Transverse colon (tissue), 4 donors: ENCODE measurements around the gene NUDT6. TPM values are rescaled to one million over a fixed set of nuclear protein-coding genes. Genes with fewer than 3 reads are reported as not detected.

Experiments used
- DNase-seq: peaks from one replicate; pipeline ENCODE4 v3.0.0-alpha.2; 2019
- H3K27ac ChIP-seq, 4 donors: fragments of 200-600 bp; sonication (generic); 2 replicates each; pipeline ENCODE4 v1.5.1; 2016 to 2018; ENCODE audit warnings: inconsistent platforms in 4 of 4
- H3K27me3 ChIP-seq: fragments of 200-600 bp; sonication (generic); 2 replicates; pipeline ENCODE4 v1.5.1; 2017; ENCODE audit warnings: inconsistent platforms
- H3K36me3 ChIP-seq, 4 donors: fragments of 200-600 bp; sonication (generic); 2 replicates each; pipeline ENCODE4 v1.5.1; 2017 to 2019; ENCODE audit warnings: inconsistent platforms in 4 of 4
- H3K4me1 ChIP-seq, 4 donors: fragments of 200-600 bp; sonication (generic); 2 replicates each; pipeline ENCODE4 v1.5.1; 2017 to 2020; ENCODE audit warnings: inconsistent platforms in 4 of 4
- H3K4me3 ChIP-seq, 4 donors: fragments of 200-600 bp; sonication (generic); 1 replicate in 1 of 4; 2 replicates in 3 of 4; pipeline versions ENCODE4 v1.5.1 to v1.6.1; 2017 to 2019; ENCODE audit warnings: inconsistent platforms in 4 of 4
- H3K9me3 ChIP-seq, 2 donors: fragments of 200-600 bp; sonication (generic); 2 replicates each; pipeline ENCODE4 v1.5.1; 2017 to 2019; ENCODE audit warnings: inconsistent platforms in 2 of 2
- CTCF ChIP-seq, 5 experiments: fragments of 200-600 bp in 3 of 5; fragments of 450-650 bp in 2 of 5; sonication (generic) in 3 of 5; IDR thresholded peaks; 1 replicate in 2 of 5; 2 replicates in 3 of 5; pipeline ENCODE4 v1.5.1; 2016 to 2017; ENCODE audit warnings: antibody characterized with exemption in 5 of 5, inconsistent platforms in 3 of 5, mild to moderate bottlenecking in 2 of 5, moderate library complexity in 1 of 5
- EP300 ChIP-seq: sonication (generic); formaldehyde crosslinking; IDR thresholded peaks from one replicate; pipeline ENCODE4 v1.6.1; 2017; ENCODE audit warnings: antibody characterized with exemption, low read depth
- POLR2A ChIP-seq: fragments of 450-650 bp; IDR thresholded peaks from one replicate; pipeline ENCODE4 v1.6.1; 2016; ENCODE audit warnings: antibody characterized with exemption, mild to moderate bottlenecking, moderate library complexity
- POLR2AphosphoS5 ChIP-seq, 3 donors: sonication (generic); formaldehyde crosslinking; IDR thresholded peaks; one replicate each; pipeline ENCODE4 v1.6.1; 2016; ENCODE audit warnings: antibody characterized with exemption in 3 of 3
- WGBS, 2 donors: methylation state at CpG; one replicate each; pipeline ENCODE4 v1.1.5; 2018; ENCODE audit warnings: low coverage in 1 of 2; 5-methylcytosine and 5-hydroxymethylcytosine counted together
- in situ Hi-C, 4 donors: fragments of 200-750 bp; cut with MboI; loops; one replicate each; pipeline versions ENCODE4 v1.15.0 to v1.15.1; 2017; ENCODE audit warnings: low sequenced_read_pairs in 3 of 4, low pct_ligation_motif_present in 1 of 4, low pct_unique_long_range_greater_than_20kb in 1 of 4
- intact Hi-C: fragments of 100-400 bp; cut with DNase I; formaldehyde crosslinking; loops from one replicate; pipeline ENCODE4 v1.15.1; 2023; ENCODE audit warnings: low total_unique reads
- total RNA-seq, 4 donors: library from RNA; depleted of rRNA; stranded (reverse); fragments of >200 nt; gene quantifications; one replicate each; pipeline ENCODE4 v1.1.0, GENCODE V29; 2016

NUDT6 gene
- total RNA-seq, 4 donors from 2014 or later: 2.2 to 13.5 (median 7.3) TPM

DNA sequence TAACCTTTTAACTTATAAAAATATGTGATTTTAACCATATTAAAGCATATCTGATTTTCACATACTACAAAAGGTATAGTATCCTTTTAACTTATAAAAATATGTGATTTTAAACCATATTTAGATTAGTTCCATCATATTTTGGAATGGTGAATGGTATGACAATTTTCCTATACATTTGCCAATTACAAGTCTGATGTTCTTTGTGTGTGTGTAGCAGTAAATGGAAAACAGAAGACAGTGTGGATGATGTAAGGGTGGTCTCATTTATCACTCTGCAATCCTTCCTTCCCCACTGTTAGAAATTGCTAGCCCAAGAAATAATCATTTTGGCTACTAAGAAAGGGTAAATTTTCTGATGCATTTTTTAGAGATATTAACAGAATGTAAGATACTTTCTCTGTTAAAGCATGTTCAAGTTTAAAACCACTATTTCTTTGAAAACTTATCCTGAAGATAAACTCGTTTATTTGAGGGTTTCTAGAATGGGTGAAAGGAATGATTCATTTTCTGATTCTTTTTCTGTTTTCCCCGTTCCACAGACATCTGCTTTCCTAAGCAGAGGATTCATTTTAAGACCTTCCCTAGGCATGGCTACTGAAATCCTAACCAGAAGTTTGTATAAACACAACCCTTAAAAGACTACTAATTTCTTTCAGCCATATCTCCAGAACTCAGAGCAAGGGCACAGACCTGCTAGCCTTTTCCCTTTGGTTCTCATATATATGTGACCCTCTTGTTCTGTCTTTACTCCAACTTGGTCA is 21.0 kb downstream of the NUDT6 start:
- peaks cover 0 to 9% (median 2%) of the 10 kb centered on the region in 4 donors for H3K4me1 ChIP-seq
- DNase-seq: no peak
- in situ Hi-C loops: loop anchor here in 3 of 4 donors (10.0 to 25.0 kb wide), 3 partner anchors 139 to 314 kb away; no protein-coding TSS in a partner anchor
- no peak overlapping the region for H3K4me3 ChIP-seq
- 67 to 80% methylated on average over 2 of the region's 2 CpGs for WGBS, 2 donors
- no peak for TF ChIP-seq EP300
- TF ChIP-seq POLR2AphosphoS5 (IDR thresholded peaks at IDR 0.05): no peak
- no peak for TF ChIP-seq CTCF (IDR thresholded peaks at IDR 0.05)
- TF ChIP-seq POLR2A: no peak
- H3K27ac ChIP-seq: no peak overlapping the region
- intact Hi-C loops: no loop called here
- no peaks in the 10 kb centered on the region for H3K9me3 ChIP-seq
- no peaks in the 10 kb centered on the region for H3K36me3 ChIP-seq
- H3K27me3 ChIP-seq: no peaks in the 10 kb centered on the region

- DNase-seq: no peak
- no peaks in the 10 kb centered on the region for H3K36me3 ChIP-seq
- H3K9me3 ChIP-seq: no peaks in the 10 kb centered on the region
- TF ChIP-seq POLR2AphosphoS5 (IDR thresholded peaks at IDR 0.05): no peak
- TF ChIP-seq CTCF (IDR thresholded peaks at IDR 0.05): no peak
- no peak for TF ChIP-seq POLR2A
- no peak for TF ChIP-seq EP300
- intact Hi-C loops: no loop called here
- peaks cover 0 to 9% (median 2%) of the 10 kb centered on the region in 4 donors for H3K4me1 ChIP-seq
- no peak overlapping the region for H3K4me3 ChIP-seq
- no peaks in the 10 kb centered on the region for H3K27me3 ChIP-seq
- H3K27ac ChIP-seq: no peak overlapping the region
- 72 to 80% methylated on average over 2 to 3 of the region's 3 CpGs for whole genome bisulfite sequencing, 2 donors
- in situ Hi-C loops: loop anchor here in 3 of 4 donors (10.0 to 25.0 kb wide), 3 partner anchors 138 to 313 kb away; no protein-coding TSS in a partner anchor
Observed at GRCh38 chr4:122900314-122900713, 22.1 kb downstream of the NUDT6 start.

DNA sequence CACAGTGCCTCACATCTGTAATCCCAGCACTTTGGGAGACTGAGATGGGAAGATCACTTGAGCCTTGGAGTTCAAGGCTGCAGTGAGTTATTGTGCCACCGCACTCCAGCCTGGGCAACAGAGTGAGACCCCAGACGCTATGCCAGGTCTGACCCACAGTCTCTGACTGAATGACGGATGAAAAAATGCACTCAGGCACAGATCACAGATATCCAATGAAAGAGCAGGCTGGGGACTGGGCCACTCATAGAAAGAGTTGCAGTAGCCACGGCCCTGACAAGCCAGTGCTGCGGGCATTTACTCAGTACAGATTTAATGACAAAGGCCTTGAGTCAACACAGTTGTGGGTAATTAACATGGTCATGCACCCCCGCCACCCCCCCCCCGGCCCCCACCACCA is 22.7 kb downstream of the NUDT6 start:
- Histone ChIP-seq H3K4me3 (no peak overlapping the region), H3K27me3 (no peaks in the 10 kb centered on the region), H3K4me1 (peaks cover 0 to 9% (median 2%) of the 10 kb centered on the region in 4 donors), H3K9me3 (no peaks in the 10 kb centered on the region), H3K27ac (no peak overlapping the region), H3K36me3 (no peaks in the 10 kb centered on the region)
- WGBS, 2 donors: 80 to 100% methylated on average over 1 to 7 of the region's 7 CpGs
- intact Hi-C loops (no loop called here), in situ Hi-C loops (loop anchor here in 3 of 4 donors (10.0 to 25.0 kb wide), 3 partner anchors 137 to 312 kb away; no protein-coding TSS in a partner anchor)
- TF ChIP-seq CTCF (IDR thresholded peaks at IDR 0.05): no peak
- TF ChIP-seq EP300: no peak
- TF ChIP-seq POLR2A: no peak
- TF ChIP-seq POLR2AphosphoS5 (IDR thresholded peaks at IDR 0.05): no peak
- no peak for DNase-seq

DNA sequence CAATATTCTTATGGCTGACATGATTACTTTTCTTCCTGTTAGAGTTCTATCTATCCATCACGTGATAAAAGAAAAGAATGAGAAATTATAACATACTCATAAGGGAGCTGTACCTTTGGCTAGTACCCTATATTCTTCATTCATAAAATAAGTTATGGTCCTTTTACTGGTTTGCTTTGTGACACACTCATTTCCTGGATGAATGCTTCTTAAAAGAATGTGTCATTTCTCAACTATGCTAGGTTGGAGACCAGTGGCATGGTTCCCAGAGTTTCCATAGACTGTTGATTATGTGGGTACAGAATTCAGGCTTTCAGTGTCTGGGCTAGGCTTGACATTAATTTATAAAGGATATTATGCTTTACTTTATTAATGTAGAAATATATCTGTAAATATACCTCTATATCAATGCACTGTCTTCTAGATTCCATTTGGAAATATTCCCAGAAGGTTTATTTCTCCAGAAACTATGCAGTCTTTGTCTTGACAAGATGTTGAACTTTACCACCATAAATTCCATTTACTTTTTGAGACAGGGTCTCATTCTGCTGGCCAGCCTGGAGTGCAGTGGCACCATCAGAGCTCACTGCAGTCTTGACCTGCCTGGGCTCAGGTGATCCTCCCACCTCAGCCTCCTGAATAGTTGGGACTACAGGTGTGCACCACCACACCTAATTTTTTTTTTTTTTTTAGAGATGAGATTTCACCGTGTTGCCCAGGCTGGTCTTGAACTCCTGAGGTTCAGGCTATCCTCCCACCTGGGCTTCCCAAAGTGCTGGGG is 23.8 kb downstream of the NUDT6 start:
- Histone ChIP-seq H3K27ac (no peak overlapping the region), H3K36me3 (no peaks in the 10 kb centered on the region), H3K9me3 (no peaks in the 10 kb centered on the region), H3K27me3 (no peaks in the 10 kb centered on the region), H3K4me3 (no peak overlapping the region), H3K4me1 (peaks cover 0 to 9% (median 2%) of the 10 kb centered on the region in 4 donors)
- no peak for DNase-seq
- intact Hi-C loops (no loop called here), in situ Hi-C loops (no loop called here)
- no peak for TF ChIP-seq CTCF (IDR thresholded peaks at IDR 0.05)
- no peak for TF ChIP-seq EP300
- TF ChIP-seq POLR2AphosphoS5 (IDR thresholded peaks at IDR 0.05): no peak
- no peak for TF ChIP-seq POLR2A
- WGBS, 2 donors: 64 to 85% methylated on average over 1 to 2 of the region's 2 CpGs
